Measurements from ENCODE around the gene ATP6V0A1.

ATP6V0A1 gene

GRCh38 chr17:42522263-42522790 lies 63.6 kb downstream of the ATP6V0A1 start:
- no peak overlapping the region for H3K4me3 ChIP-seq (ENCODE audit: low read depth, low read length)
- TF ChIP-seq POLR2A (IDR thresholded peaks at IDR 0.05; ENCODE audit: extremely low read depth, insufficient read length): no peak
- no peak for TF ChIP-seq MYC (IDR thresholded peaks at IDR 0.05; ENCODE audit: low read depth, low read length)
- TF ChIP-seq CTCF (IDR thresholded peaks at IDR 0.05; ENCODE audit: low read depth, low read length): no peak
- DNase-seq (ENCODE audit: low read depth): no peak

GRCh38 chr17:42522798-42523278 lies 64.2 kb downstream of the ATP6V0A1 start:
- TF ChIP-seq CTCF (IDR thresholded peaks at IDR 0.05; ENCODE audit: low read depth, low read length) (no peak), POLR2A (IDR thresholded peaks at IDR 0.05; ENCODE audit: extremely low read depth, insufficient read length) (no peak), MYC (IDR thresholded peaks at IDR 0.05; ENCODE audit: low read depth, low read length) (no peak), MAX (IDR thresholded peaks at IDR 0.05; ENCODE audit: low read depth, low read length) (no peak)
- H3K4me3 ChIP-seq (ENCODE audit: low read depth, low read length): no peak overlapping the region
- DNase-seq (ENCODE audit: low read depth): no peak

GRCh38 chr17:42525221-42525620 lies 66.5 kb downstream of the ATP6V0A1 start:
- DNase-seq (ENCODE audit: low read depth): no peak
- TF ChIP-seq MAX (IDR thresholded peaks at IDR 0.05; ENCODE audit: low read depth, low read length) (no peak), MYC (IDR thresholded peaks at IDR 0.05; ENCODE audit: low read depth, low read length) (no peak), CTCF (IDR thresholded peaks at IDR 0.05; ENCODE audit: low read depth, low read length) (no peak), POLR2A (IDR thresholded peaks at IDR 0.05; ENCODE audit: extremely low read depth, insufficient read length) (no peak)
- no peak overlapping the region for H3K4me3 ChIP-seq (ENCODE audit: low read depth, low read length)

- no peak for DNase-seq (ENCODE audit: low read depth)
- H3K4me3 ChIP-seq (ENCODE audit: low read depth, low read length): no peak overlapping the region
- no peak for TF ChIP-seq MAX (IDR thresholded peaks at IDR 0.05; ENCODE audit: low read depth, low read length)
- no peak for TF ChIP-seq MYC (IDR thresholded peaks at IDR 0.05; ENCODE audit: low read depth, low read length)
- no peak for TF ChIP-seq CTCF (IDR thresholded peaks at IDR 0.05; ENCODE audit: low read depth, low read length)
- TF ChIP-seq POLR2A (IDR thresholded peaks at IDR 0.05; ENCODE audit: extremely low read depth, insufficient read length): no peak
Measured at GRCh38 chr17:42526031-42526444, 67.4 kb downstream of the ATP6V0A1 start.

- TF ChIP-seq POLR2A (IDR thresholded peaks at IDR 0.05; ENCODE audit: extremely low read depth, insufficient read length) (no peak), MAX (IDR thresholded peaks at IDR 0.05; ENCODE audit: low read depth, low read length) (no peak), MYC (IDR thresholded peaks at IDR 0.05; ENCODE audit: low read depth, low read length) (no peak), CTCF (IDR thresholded peaks at IDR 0.05; ENCODE audit: low read depth, low read length) (no peak)
- H3K4me3 ChIP-seq (ENCODE audit: low read depth, low read length): no peak overlapping the region
- DNase-seq (ENCODE audit: low read depth): no peak
Measured at GRCh38 chr17:42527932-42528331, 69.3 kb downstream of the ATP6V0A1 start.

GRCh38 chr17:42529061-42529460 lies 70.4 kb downstream of the ATP6V0A1 start:
- TF ChIP-seq CTCF (IDR thresholded peaks at IDR 0.05; ENCODE audit: low read depth, low read length) (no peak), POLR2A (IDR thresholded peaks at IDR 0.05; ENCODE audit: extremely low read depth, insufficient read length) (no peak), MYC (IDR thresholded peaks at IDR 0.05; ENCODE audit: low read depth, low read length) (no peak), MAX (IDR thresholded peaks at IDR 0.05; ENCODE audit: low read depth, low read length) (no peak)
- no peak overlapping the region for H3K4me3 ChIP-seq (ENCODE audit: low read depth, low read length)
- DNase-seq (ENCODE audit: low read depth): no peak

Data from NB4 (cell line).